ENCODE measurements around the gene SPATA17.
"Not testable (repeated sequence)": the region's sequence is repeated elsewhere in the genome, so short reads cannot be mapped to it uniquely, and the experiment has no call there.

Gene SPATA17, protein sequence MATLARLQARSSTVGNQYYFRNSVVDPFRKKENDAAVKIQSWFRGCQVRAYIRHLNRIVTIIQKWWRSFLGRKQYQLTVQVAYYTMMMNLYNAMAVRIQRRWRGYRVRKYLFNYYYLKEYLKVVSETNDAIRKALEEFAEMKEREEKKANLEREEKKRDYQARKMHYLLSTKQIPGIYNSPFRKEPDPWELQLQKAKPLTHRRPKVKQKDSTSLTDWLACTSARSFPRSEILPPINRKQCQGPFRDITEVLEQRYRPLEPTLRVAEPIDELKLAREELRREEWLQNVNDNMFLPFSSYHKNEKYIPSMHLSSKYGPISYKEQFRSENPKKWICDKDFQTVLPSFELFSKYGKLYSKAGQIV

DNA sequence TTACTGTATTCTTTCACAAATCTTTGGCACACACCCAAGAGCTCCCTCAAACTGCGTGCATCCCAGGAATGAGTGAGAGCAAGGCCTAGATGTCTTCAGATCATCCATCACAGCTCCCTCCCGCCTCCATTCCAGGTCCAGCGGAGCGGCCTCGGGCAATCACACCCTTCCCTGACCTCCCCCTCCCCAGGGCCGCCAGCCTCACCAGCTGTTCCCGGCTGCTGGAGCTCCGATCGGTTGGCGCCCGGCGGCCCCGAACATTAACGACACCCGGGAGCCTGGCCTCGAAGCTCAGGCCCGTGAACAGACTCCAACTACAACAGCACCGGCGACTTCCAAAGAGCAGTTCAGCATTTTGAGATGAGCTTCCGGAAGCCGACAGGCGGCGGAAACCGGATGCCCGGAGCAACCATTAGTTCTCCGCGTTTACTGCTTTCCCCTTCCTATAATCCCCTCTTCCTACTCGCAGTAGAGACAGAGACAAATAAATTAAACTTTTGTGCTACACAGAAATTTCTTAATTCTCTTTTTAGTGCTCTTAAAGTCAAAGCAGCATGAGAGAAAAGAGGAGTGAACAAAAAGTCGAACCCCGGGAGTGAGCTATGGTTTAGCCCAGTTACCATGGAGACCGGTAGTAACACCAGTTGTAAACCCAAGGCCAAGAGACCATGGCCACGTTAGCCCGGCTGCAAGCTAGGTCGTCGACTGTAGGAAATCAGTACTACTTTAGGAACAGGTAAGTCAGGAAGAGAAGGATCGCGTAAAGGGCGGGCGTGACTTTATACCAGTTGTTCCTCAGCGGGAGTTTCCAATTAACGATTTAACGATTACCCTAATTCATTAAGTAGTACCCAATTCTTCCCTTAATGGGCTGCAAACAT is at the start of gene SPATA17, which contains the start of gene GPATCH2:
Gene SPATA17 (plus strand): TSS at position 634 of the 881 bp plus-strand sequence. CDS start 35 bp downstream, at position 669.
Gene GPATCH2 (minus strand): TSS at position 380 of the 881 bp plus-strand sequence. CDS start 119 bp downstream, at position 261.
- TF ChIP-seq, protein P1, sequence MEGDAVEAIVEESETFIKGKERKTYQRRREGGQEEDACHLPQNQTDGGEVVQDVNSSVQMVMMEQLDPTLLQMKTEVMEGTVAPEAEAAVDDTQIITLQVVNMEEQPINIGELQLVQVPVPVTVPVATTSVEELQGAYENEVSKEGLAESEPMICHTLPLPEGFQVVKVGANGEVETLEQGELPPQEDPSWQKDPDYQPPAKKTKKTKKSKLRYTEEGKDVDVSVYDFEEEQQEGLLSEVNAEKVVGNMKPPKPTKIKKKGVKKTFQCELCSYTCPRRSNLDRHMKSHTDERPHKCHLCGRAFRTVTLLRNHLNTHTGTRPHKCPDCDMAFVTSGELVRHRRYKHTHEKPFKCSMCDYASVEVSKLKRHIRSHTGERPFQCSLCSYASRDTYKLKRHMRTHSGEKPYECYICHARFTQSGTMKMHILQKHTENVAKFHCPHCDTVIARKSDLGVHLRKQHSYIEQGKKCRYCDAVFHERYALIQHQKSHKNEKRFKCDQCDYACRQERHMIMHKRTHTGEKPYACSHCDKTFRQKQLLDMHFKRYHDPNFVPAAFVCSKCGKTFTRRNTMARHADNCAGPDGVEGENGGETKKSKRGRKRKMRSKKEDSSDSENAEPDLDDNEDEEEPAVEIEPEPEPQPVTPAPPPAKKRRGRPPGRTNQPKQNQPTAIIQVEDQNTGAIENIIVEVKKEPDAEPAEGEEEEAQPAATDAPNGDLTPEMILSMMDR (IDR thresholded peaks at IDR 0.05; ENCODE audit: borderline replicate concordance, control extremely low read depth, extremely low read depth, insufficient read depth, missing control alignments): no peak
- in situ Hi-C loops (cut with MboI; ENCODE audit: low sequenced_read_pairs, unreplicated experiment): no loop called here
- DNase-seq (ENCODE audit: low spot score): peak; percentile 83

DNA sequence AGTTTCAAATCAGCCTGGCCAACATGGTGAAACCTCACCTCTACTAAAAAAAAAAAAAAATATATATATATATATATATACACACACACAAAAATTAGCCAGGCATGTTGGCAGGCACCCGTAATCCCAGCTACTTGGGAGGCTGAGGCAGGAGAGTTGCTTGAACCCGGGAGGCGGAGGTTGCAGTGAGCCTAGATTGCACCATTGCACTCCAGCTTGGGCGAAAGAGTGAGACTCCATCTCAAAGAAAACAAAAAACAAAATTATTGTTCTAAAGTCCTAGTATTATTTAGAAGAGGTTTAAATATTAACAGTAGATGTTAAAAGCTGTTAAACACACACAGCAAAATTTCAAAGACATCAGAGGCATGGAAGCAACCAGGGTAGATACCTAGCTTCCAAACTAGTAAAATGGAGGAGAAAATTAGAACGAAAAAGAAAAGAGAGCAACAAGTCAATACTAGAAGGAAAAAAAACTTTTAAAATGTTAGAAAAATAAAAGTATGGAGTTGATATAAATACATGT is 46.8 kb upstream of the SPATA17 start:
- in situ Hi-C loops (cut with MboI; ENCODE audit: low sequenced_read_pairs, unreplicated experiment); DNase-seq (ENCODE audit: low spot score): not testable (repeated sequence)

DNA sequence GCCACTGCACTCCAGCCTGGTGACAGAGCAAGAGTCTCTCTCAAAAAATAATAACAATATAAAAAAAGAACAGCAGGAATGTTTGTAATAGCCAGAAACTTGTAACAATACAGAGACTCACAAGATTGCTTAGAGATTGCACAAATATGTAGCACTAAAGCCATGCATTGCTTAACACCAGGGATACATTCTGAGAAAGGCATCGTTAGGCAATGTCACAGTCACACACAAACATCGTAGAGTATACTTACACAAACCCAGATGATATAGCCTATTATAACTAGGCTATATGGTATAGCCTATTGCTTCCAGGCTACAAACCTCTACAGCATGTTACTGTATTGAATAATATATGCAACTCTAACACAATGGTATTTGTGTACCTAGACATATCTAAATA is 45.6 kb upstream of the SPATA17 start:
- in situ Hi-C loops (cut with MboI; ENCODE audit: low sequenced_read_pairs, unreplicated experiment): no loop called here
- TF ChIP-seq, protein P1 (IDR thresholded peaks at IDR 0.05; ENCODE audit: borderline replicate concordance, control extremely low read depth, extremely low read depth, insufficient read depth, missing control alignments): no peak
- DNase-seq (ENCODE audit: low spot score): no peak

DNA sequence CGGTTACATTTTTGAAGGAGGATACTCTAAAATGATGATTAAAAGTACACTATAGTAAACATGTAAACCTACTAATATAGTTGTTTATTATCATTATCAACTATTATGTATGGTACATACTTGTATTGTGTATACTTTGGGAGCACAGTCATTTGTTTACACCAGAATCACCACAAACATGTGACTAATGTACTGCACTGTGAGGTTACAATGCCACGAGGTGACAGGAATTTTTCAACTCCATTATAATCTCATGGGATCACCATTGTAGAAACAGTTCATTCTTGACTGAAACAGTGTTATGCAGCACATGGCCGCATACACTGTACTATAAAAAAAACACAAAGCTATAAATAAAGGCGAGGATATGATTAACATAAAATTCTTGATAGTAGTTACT is 44.6 kb upstream of the SPATA17 start:
- TF ChIP-seq, protein P1 (IDR thresholded peaks at IDR 0.05; ENCODE audit: borderline replicate concordance, control extremely low read depth, extremely low read depth, insufficient read depth, missing control alignments): no peak
- in situ Hi-C loops (cut with MboI; ENCODE audit: low sequenced_read_pairs, unreplicated experiment): no loop called here
- DNase-seq (ENCODE audit: low spot score): no peak

DNA sequence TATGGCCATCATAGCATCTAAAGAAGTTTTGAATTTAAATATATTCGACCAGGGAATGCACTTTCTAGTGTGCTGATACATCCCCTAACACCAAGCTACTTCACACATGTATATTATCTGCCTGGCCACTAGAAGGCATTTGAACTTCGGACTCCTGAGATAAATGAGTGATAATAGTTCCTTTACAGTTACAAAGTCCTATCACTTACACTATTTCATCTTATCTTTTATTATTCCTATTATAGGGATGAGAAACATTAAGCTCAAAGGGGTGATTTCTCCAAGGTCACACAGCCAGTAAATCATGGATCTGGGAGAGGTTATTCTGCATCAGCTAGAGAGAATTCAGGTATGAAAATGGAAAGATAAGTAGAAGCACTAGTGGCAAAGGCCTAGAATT is 40.5 kb upstream of the SPATA17 start:
- TF ChIP-seq, protein P1 (IDR thresholded peaks at IDR 0.05; ENCODE audit: borderline replicate concordance, control extremely low read depth, extremely low read depth, insufficient read depth, missing control alignments): no peak
- in situ Hi-C loops (cut with MboI; ENCODE audit: low sequenced_read_pairs, unreplicated experiment): no loop called here
- no peak for DNase-seq (ENCODE audit: low spot score)

DNA sequence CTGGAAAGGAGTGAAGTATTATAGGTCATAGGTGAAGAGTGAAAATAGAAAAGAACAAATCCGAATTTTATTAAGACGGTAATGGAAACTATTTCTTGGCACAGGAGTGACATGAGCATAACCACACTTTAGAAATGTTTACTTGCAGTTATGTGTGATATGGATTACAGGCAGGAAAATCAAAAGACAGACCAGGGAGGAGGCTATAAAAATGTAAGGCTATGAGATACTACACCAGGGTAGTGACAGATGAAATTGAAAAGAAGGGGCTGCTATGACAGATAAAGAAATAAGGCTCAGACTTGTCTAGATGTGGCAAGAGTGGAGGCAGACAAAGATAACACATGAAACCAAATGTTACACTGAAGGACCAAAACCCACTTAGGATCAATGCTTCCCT is 32.0 kb upstream of the SPATA17 start:
- DNase-seq (ENCODE audit: low spot score): no peak
- in situ Hi-C loops (cut with MboI; ENCODE audit: low sequenced_read_pairs, unreplicated experiment): no loop called here
- TF ChIP-seq, protein P1 (IDR thresholded peaks at IDR 0.05; ENCODE audit: borderline replicate concordance, control extremely low read depth, extremely low read depth, insufficient read depth, missing control alignments): no peak
